PC-3 (cell line): ENCODE results near the gene SOBP.
A peak's percentile ranks its signal among the peaks of the same experiment; 100 is the strongest.

Experiments used
- EZH2 ChIP-seq: fragments of 300-600 bp; sonication (generic); IDR thresholded peaks from one replicate; pipeline ENCODE4 v1.6.1; 2017; ENCODE audit warnings: antibody characterized with exemption, mild to moderate bottlenecking, low read length; ENCODE audit not compliant: unreplicated experiment
- TF ChIP-seq, protein P1 (sequence below): fragments of 300-600 bp; sonication (generic); conservative IDR thresholded peaks from 2 replicates; pipeline ENCODE4 v1.5.1; 2017; ENCODE audit warnings: antibody characterized with exemption, low read depth, mild to moderate bottlenecking, low read length

DNA sequence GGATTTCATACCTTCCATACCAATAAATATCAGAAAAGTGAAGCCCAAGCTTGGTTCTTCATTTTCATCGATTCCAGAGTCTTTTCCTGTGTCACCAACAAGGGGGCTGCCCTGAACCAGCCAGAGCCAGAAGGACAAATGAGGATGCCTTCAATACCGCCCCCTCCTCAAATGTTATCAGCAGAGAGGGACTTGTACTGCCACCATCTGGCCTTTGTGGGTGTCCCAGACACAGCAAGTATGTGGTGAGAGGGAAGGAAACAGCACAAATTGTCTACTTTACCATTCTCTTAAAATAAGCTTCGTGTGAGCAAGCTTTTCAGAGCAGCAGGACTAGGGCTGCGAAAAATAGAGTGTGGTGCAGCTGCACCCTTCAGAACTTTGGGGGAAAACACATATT lies 165.3 kb downstream of the SOBP start:
- TF ChIP-seq EZH2, result no peak
- TF ChIP-seq, protein P1, sequence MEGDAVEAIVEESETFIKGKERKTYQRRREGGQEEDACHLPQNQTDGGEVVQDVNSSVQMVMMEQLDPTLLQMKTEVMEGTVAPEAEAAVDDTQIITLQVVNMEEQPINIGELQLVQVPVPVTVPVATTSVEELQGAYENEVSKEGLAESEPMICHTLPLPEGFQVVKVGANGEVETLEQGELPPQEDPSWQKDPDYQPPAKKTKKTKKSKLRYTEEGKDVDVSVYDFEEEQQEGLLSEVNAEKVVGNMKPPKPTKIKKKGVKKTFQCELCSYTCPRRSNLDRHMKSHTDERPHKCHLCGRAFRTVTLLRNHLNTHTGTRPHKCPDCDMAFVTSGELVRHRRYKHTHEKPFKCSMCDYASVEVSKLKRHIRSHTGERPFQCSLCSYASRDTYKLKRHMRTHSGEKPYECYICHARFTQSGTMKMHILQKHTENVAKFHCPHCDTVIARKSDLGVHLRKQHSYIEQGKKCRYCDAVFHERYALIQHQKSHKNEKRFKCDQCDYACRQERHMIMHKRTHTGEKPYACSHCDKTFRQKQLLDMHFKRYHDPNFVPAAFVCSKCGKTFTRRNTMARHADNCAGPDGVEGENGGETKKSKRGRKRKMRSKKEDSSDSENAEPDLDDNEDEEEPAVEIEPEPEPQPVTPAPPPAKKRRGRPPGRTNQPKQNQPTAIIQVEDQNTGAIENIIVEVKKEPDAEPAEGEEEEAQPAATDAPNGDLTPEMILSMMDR, result peak; percentile 40; the same call in 1 of the 2 replicates
